HUES6 (cell line): ENCODE results near the gene PCAT6.
A peak's percentile ranks its signal among the peaks of the same experiment; 100 is the strongest.
"Not testable (repeated sequence)": the region's sequence is repeated elsewhere in the genome, so short reads cannot be mapped to it uniquely, and the experiment has no call there.

Source experiments
- H3K27ac ChIP-seq: 2 replicates; pipeline ENCODE4 v1.7.0; 2013; ENCODE audit warnings: low read depth, mild to moderate bottlenecking, low read length, inconsistent platforms
- H3K27me3 ChIP-seq: 2 replicates; pipeline ENCODE4 v1.6.1; 2013; ENCODE audit warnings: low read length; ENCODE audit not compliant: control insufficient read depth, insufficient read depth
- H3K36me3 ChIP-seq: 2 replicates; pipeline ENCODE4 v1.6.1; 2013; ENCODE audit warnings: low read length; ENCODE audit not compliant: control insufficient read depth, insufficient read depth
- H3K4me1 ChIP-seq: 2 replicates; pipeline ENCODE4 v1.6.1; 2013; ENCODE audit warnings: low read length; ENCODE audit not compliant: control insufficient read depth, insufficient read depth
- H3K4me3 ChIP-seq: 2 replicates; pipeline ENCODE4 v1.5.1; 2013; ENCODE audit warnings: low read depth, low read length
- H3K9ac ChIP-seq: one replicate; pipeline ENCODE4 v1.6.1; 2013; ENCODE audit warnings: mild to moderate bottlenecking, low read length
- H3K9me3 ChIP-seq: 2 replicates; pipeline ENCODE4 v1.6.1; 2013; ENCODE audit warnings: low read depth, low read length; ENCODE audit not compliant: control insufficient read depth, insufficient read depth

PCAT6 gene

GRCh38 chr1:202807926-202808757, 2.6 kb upstream of the PCAT6 start, which contains the start of gene KDM5B:
Gene KDM5B (minus strand): TSS chr1:202808421. CDS start chr1:202808305, 116 bp downstream.
- peaks cover 58% of the 10 kb centered on the region for H3K4me1 ChIP-seq
- no peaks in the 10 kb centered on the region for H3K36me3 ChIP-seq
- H3K4me3 ChIP-seq = peak within 1 kb of the TSS; percentile 99
- peaks cover 16% of the 10 kb centered on the region for H3K27me3 ChIP-seq
- peak within 1 kb of the TSS; percentile 77; the same call in 1 of the 2 replicates for H3K27ac ChIP-seq
- H3K9ac ChIP-seq = peak within 1 kb of the TSS; percentile 96
- no peaks in the 10 kb centered on the region for H3K9me3 ChIP-seq

- Histone ChIP-seq H3K27me3 (peaks cover 16% of the 10 kb centered on the region), H3K36me3 (no peaks in the 10 kb centered on the region), H3K4me3 (peak overlapping the region; percentile 99), H3K9me3 (no peaks in the 10 kb centered on the region), H3K4me1 (peaks cover 44% of the 10 kb centered on the region), H3K9ac (no peak overlapping the region), H3K27ac (no peak overlapping the region)
Observed at GRCh38 chr1:202809597-202810159, 1.1 kb upstream of the PCAT6 start.

- H3K27me3 ChIP-seq = peaks cover 16% of the 10 kb centered on the region
- no peak overlapping the region for H3K27ac ChIP-seq
- H3K4me3 ChIP-seq = peak overlapping the region; percentile 85
- peaks cover 38% of the 10 kb centered on the region for H3K4me1 ChIP-seq
- H3K36me3 ChIP-seq = no peaks in the 10 kb centered on the region
- peak overlapping the region; percentile 44 for H3K9ac ChIP-seq
- no peaks in the 10 kb centered on the region for H3K9me3 ChIP-seq
Observed at GRCh38 chr1:202810193-202810614, 550 bp upstream of the PCAT6 start.

- no peak overlapping the region for H3K27ac ChIP-seq
- H3K9ac ChIP-seq = peak overlapping the region; percentile 75
- peaks cover 28% of the 10 kb centered on the region for H3K4me1 ChIP-seq
- peak overlapping the region; percentile 85 for H3K4me3 ChIP-seq
- H3K36me3 ChIP-seq = no peaks in the 10 kb centered on the region
- H3K27me3 ChIP-seq = peaks cover 16% of the 10 kb centered on the region
- H3K9me3 ChIP-seq = no peaks in the 10 kb centered on the region
Observed at GRCh38 chr1:202811296-202812175, 782 bp downstream of the PCAT6 start.

GRCh38 chr1:202812176-202813026, 1.6 kb downstream of the PCAT6 start:
- H3K9me3 ChIP-seq = no peaks in the 10 kb centered on the region
- peaks cover 28% of the 10 kb centered on the region for H3K4me1 ChIP-seq
- no peaks in the 10 kb centered on the region for H3K36me3 ChIP-seq
- peaks cover 16% of the 10 kb centered on the region for H3K27me3 ChIP-seq
- H3K27ac ChIP-seq = no peak overlapping the region
- no peak overlapping the region for H3K9ac ChIP-seq
- peak overlapping the region; percentile 85 for H3K4me3 ChIP-seq

GRCh38 chr1:202815120-202815519, 4.4 kb downstream of the PCAT6 start:
- H3K36me3 ChIP-seq = no peaks in the 10 kb centered on the region
- H3K9ac ChIP-seq = no peak overlapping the region
- H3K27ac ChIP-seq = no peak overlapping the region
- H3K4me1 ChIP-seq = peaks cover 17% of the 10 kb centered on the region
- H3K9me3 ChIP-seq = no peaks in the 10 kb centered on the region
- peaks cover 6% of the 10 kb centered on the region for H3K27me3 ChIP-seq
- H3K4me3 ChIP-seq = no peak overlapping the region

- H3K36me3 ChIP-seq = no peaks in the 10 kb centered on the region
- H3K4me3 ChIP-seq = no peak overlapping the region
- peak overlapping the region; percentile 63 for H3K9ac ChIP-seq
- peaks cover 6% of the 10 kb centered on the region; the same call in 1 of the 2 replicates for H3K4me1 ChIP-seq
- no peak overlapping the region for H3K27ac ChIP-seq
- H3K9me3 ChIP-seq = no peaks in the 10 kb centered on the region
- H3K27me3 ChIP-seq = no peaks in the 10 kb centered on the region; the same call in 1 of the 2 replicates
Observed at GRCh38 chr1:202818819-202819218, 8.1 kb downstream of the PCAT6 start.

GRCh38 chr1:202821467-202821866, 10.7 kb downstream of the PCAT6 start:
- H3K4me1 ChIP-seq = peaks cover 6% of the 10 kb centered on the region; the same call in 1 of the 2 replicates
- H3K4me3 ChIP-seq = no peak overlapping the region
- no peaks in the 10 kb centered on the region; the same call in 1 of the 2 replicates for H3K27me3 ChIP-seq
- no peaks in the 10 kb centered on the region for H3K9me3 ChIP-seq
- H3K27ac ChIP-seq = no peak overlapping the region
- H3K9ac ChIP-seq = no peak overlapping the region
- no peaks in the 10 kb centered on the region for H3K36me3 ChIP-seq

- H3K27ac ChIP-seq = no peak overlapping the region
- H3K9me3 ChIP-seq = no peaks in the 10 kb centered on the region
- H3K27me3 ChIP-seq = no peaks in the 10 kb centered on the region
- H3K36me3 ChIP-seq = no peaks in the 10 kb centered on the region
- H3K9ac ChIP-seq = no peak overlapping the region
- H3K4me3 ChIP-seq = no peak overlapping the region
- H3K4me1 ChIP-seq = peaks cover 6% of the 10 kb centered on the region; the same call in 1 of the 2 replicates
Observed at GRCh38 chr1:202825748-202826147, 15.0 kb downstream of the PCAT6 start.

GRCh38 chr1:202829223-202829622, 18.5 kb downstream of the PCAT6 start:
- H3K9ac ChIP-seq, H3K4me3 ChIP-seq, H3K9me3 ChIP-seq, H3K4me1 ChIP-seq, H3K27ac ChIP-seq, H3K27me3 ChIP-seq, H3K36me3 ChIP-seq: not testable (repeated sequence)
